Measurements from ENCODE around the gene SLC2A11. TPM values are rescaled to one million over a fixed set of nuclear protein-coding genes. Genes with fewer than 3 reads are reported as not detected.

The SLC2A11 gene
- total and polyA plus RNA-seq, 9 of the 15 experiments (the other 6 are each of a cell fraction or from before 2014, with no cell fraction given): 0.44 to 2.7 (median 2.1) TPM

DNA sequence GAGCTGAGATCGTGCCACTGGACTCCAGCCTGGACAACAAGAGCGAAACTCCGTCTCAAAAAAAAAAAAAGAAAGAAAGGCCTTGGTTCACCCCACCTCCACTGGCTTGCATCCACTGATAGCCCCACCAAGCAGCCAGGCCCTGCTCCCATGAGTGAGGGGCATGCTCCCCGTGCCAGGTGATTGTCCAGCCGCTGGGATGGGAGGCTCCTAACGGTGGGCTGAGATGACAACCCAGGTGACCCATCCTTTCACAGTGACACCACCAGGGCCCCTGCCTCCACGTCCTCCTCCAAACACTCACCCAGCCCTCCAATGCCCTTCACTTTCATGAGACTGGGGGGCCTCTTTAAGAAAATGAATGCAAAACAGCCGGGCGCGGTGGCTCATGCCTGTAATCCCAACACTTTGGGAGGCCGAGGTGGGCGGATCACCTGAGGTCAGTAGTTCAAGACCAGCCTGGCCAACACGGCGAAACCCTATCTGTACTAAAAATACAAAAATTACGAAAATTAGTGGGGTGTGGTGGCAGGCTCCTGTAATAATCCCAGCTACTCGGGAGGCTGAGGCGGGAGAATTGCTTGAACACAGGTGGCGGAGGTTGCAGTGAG lies 10.3 kb upstream of the SLC2A11 start:
- CTCF ChIA-PET (ENCODE audit: low intra/inter-chr PET ratio): interaction anchor here (0.6 to 0.7 kb wide), 3 partner anchors 74 to 201 kb away, joined by 4 to 5 read pairs (median 5); no protein-coding TSS in a partner anchor
- in situ Hi-C loops (cut with MboI): loop anchor here (10.0 kb wide), 1 partner anchor 223 kb away; no protein-coding TSS in a partner anchor
- H3K27me3 ChIP-seq (ENCODE audit: control insufficient read depth in 2 of 2, insufficient read depth in 2 of 2, low read length in 2 of 2): no peaks in the 10 kb centered on the region; a peak in 1 of 5 replicates
- no peak for FAIRE-seq
- intact Hi-C loops (cut with micrococcal nuclease): loop anchor here (5.0 kb wide), 3 partner anchors 80 to 310 kb away; partner anchors contain the start of gene CHCHD10
- no peaks in the 10 kb centered on the region for H3K9me1 ChIP-seq (ENCODE audit: control insufficient read depth, insufficient read depth, low read length)
- 61% methylated on average over 12 of the region's 18 CpGs for WGBS (ENCODE audit: insufficient coverage, low coverage, missing lambda C conversion rate)
- H2AFZ ChIP-seq (ENCODE audit: low read depth, low read length): no peak overlapping the region
- no peak overlapping the region for H3K9ac ChIP-seq (ENCODE audit: insufficient read depth in 1 of 2, low read depth in 2 of 2, low read length in 2 of 2)
- H4K20me1 ChIP-seq (replicated peaks; ENCODE audit: control insufficient read depth, insufficient read depth, low read length): no peaks in the 10 kb centered on the region
- H3K27ac ChIP-seq (ENCODE audit: extremely low read depth, low read depth, low read length): no peak overlapping the region
- H3K9me3 ChIP-seq (replicated peaks; ENCODE audit: control insufficient read depth, insufficient read depth, low read depth, low read length): no peaks in the 10 kb centered on the region
- no peaks in the 10 kb centered on the region for H3K79me2 ChIP-seq (ENCODE audit: control insufficient read depth, insufficient read depth, low read length)
- H3K4me3 ChIP-seq: no peak overlapping the region
- BruUV-seq (replicated peaks): no TSS peak
- no peak overlapping the region for H3K4me2 ChIP-seq (ENCODE audit: insufficient read depth, low read length)
- POLR2A ChIA-PET: no interaction called here
- no peak for ATAC-seq
- no peaks in the 10 kb centered on the region for H3K36me3 ChIP-seq (ENCODE audit: control insufficient read depth, insufficient read depth, low read length)
- H3K4me1 ChIP-seq (replicated peaks in 1 of 2; ENCODE audit: control insufficient read depth in 2 of 2, insufficient read depth in 2 of 2, low read length in 2 of 2): peaks cover 3 to 20% of the 10 kb centered on the region in 2 experiments; a peak in 3 of 5 replicates
- no peak for TF ChIP-seq ZNF311 (CRISPR knock-in tag; IDR thresholded peaks at IDR 0.05)
- TF ChIP-seq POLR3A (IDR thresholded peaks at IDR 0.05; ENCODE audit: borderline replicate concordance, extremely low read depth, insufficient read depth, insufficient read length): no peak
- TF ChIP-seq HNRNPH1 (optimal IDR thresholded peaks at IDR 0.05; ENCODE audit: low read depth, low read length): no peak
- TF ChIP-seq, protein P1, sequence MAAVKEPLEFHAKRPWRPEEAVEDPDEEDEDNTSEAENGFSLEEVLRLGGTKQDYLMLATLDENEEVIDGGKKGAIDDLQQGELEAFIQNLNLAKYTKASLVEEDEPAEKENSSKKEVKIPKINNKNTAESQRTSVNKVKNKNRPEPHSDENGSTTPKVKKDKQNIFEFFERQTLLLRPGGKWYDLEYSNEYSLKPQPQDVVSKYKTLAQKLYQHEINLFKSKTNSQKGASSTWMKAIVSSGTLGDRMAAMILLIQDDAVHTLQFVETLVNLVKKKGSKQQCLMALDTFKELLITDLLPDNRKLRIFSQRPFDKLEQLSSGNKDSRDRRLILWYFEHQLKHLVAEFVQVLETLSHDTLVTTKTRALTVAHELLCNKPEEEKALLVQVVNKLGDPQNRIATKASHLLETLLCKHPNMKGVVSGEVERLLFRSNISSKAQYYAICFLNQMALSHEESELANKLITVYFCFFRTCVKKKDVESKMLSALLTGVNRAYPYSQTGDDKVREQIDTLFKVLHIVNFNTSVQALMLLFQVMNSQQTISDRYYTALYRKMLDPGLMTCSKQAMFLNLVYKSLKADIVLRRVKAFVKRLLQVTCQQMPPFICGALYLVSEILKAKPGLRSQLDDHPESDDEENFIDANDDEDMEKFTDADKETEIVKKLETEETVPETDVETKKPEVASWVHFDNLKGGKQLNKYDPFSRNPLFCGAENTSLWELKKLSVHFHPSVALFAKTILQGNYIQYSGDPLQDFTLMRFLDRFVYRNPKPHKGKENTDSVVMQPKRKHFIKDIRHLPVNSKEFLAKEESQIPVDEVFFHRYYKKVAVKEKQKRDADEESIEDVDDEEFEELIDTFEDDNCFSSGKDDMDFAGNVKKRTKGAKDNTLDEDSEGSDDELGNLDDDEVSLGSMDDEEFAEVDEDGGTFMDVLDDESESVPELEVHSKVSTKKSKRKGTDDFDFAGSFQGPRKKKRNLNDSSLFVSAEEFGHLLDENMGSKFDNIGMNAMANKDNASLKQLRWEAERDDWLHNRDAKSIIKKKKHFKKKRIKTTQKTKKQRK (IDR thresholded peaks at IDR 0.05; ENCODE audit: borderline replicate concordance, low read depth, low read length): no peak
- TF ChIP-seq ZNF146 (CRISPR knock-in tag; IDR thresholded peaks at IDR 0.05; ENCODE audit: unreplicated experiment): no peak
- TF ChIP-seq RAD51 (IDR thresholded peaks at IDR 0.05; ENCODE audit: borderline replicate concordance, low read depth): no peak
- TF ChIP-seq ZNF699 (CRISPR knock-in tag; IDR thresholded peaks at IDR 0.05; ENCODE audit: insufficient replicate concordance): no peak
- TF ChIP-seq, protein P2, sequence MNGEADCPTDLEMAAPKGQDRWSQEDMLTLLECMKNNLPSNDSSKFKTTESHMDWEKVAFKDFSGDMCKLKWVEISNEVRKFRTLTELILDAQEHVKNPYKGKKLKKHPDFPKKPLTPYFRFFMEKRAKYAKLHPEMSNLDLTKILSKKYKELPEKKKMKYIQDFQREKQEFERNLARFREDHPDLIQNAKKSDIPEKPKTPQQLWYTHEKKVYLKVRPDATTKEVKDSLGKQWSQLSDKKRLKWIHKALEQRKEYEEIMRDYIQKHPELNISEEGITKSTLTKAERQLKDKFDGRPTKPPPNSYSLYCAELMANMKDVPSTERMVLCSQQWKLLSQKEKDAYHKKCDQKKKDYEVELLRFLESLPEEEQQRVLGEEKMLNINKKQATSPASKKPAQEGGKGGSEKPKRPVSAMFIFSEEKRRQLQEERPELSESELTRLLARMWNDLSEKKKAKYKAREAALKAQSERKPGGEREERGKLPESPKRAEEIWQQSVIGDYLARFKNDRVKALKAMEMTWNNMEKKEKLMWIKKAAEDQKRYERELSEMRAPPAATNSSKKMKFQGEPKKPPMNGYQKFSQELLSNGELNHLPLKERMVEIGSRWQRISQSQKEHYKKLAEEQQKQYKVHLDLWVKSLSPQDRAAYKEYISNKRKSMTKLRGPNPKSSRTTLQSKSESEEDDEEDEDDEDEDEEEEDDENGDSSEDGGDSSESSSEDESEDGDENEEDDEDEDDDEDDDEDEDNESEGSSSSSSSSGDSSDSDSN (IDR thresholded peaks at IDR 0.05; ENCODE audit: borderline replicate concordance in 1 of 2, low read depth in 2 of 2, low read length in 2 of 2): no peak
- TF ChIP-seq POLR2A (conservative IDR thresholded peaks at IDR 0.05): no peak
- TF ChIP-seq ZNF75A (CRISPR knock-in tag; IDR thresholded peaks at IDR 0.05): no peak
- DNase-seq (ENCODE audit: extremely low read depth in 1 of 4, low spot score in 3 of 4): no peak
